HuH-7.5 (cell line): Measurements from ENCODE around the gene PLEKHB2.
A peak's percentile ranks its signal among the peaks of the same experiment; 100 is the strongest.
"Not testable (repeated sequence)": the region's sequence is repeated elsewhere in the genome, so short reads cannot be mapped to it uniquely, and the experiment has no call there.

Experiments used
- DNase-seq: peaks from one replicate; pipeline ENCODE4 v3.0.0; 2011; ENCODE audit warnings: low spot score

Gene PLEKHB2

GRCh38 chr2:131093696-131094462, 11.3 kb upstream of the PLEKHB2 start:
- no peak for DNase-seq

GRCh38 chr2:131094463-131095281, 10.5 kb upstream of the PLEKHB2 start:
- DNase-seq = no peak

DNA sequence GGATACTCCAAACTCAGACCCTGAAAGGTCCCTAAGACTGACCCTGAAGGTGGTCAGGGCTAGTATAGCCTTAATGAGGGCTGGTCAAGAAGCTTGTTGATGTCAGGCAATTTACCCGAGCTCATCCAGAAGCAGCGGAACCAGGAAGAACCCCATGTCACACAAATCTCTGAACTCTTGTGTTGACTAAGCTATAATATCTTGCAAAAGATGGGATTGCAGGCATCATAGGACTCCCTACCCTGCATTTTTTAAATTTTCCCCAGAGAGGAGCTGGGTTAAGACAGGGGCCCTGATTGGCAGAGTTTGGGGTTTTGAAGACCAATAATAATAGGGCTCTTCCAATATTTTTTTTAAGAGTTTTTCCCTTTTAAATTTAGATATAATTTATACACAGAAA, 2.0 kb upstream of the PLEKHB2 start:
- no peak for DNase-seq

- DNase-seq = peak; percentile 43
These were observed 515 bp upstream of the PLEKHB2 start for GRCh38 chr2:131104487-131105155.

DNA sequence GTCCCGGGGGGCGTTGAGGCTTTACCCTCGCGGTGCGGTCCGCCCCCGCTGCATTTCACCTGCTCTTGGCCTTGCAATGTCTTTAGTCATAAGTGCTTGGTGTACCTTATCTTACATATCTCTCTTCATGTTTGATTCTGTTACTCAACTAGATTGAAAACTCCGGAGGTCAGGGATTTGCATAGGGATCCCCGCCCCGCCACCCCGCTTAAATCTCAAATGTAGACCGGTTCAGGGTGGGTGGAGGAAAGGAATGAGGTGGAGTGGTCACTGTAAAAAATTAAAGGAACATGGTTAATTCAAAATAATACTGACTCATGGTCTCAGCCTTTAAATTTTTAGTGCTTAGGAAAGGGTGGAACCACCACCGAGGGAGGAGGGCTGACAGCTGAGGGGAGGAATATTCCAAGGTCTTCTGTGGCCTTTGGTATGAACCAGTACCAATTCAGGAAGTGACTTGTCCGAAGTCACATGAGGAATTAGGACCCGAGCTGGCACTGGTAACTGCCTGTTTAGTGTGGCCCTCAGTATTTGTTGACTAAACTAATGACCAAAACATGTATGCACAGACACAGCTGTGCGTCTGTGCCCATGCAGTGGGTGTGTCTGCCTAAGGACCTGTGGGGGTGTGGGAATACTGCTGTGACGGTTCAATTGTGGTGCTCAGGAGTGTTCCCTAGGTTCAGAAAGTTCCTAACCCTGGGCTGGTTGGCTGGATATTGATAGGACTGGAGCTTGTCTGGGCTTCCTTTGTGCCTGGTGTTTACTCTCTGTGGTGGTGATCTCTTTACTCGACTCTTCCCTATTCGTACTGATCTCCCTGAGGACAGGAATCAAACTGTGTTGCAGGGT, 1.0 kb downstream of the PLEKHB2 start:
- peak; percentile 56 for DNase-seq

- DNase-seq = no peak
These were observed 7.4 kb downstream of the PLEKHB2 start for GRCh38 chr2:131112529-131112928.

- DNase-seq = no peak
These were observed 8.6 kb downstream of the PLEKHB2 start for GRCh38 chr2:131113566-131114227.

- DNase-seq = not testable (repeated sequence)
These were observed 9.8 kb downstream of the PLEKHB2 start for GRCh38 chr2:131114950-131115349.

GRCh38 chr2:131115752-131116151, 10.6 kb downstream of the PLEKHB2 start:
- no peak for DNase-seq

- DNase-seq = no peak
These were observed 15.7 kb downstream of the PLEKHB2 start for GRCh38 chr2:131120815-131121317.

- DNase-seq = no peak
These were observed 16.3 kb downstream of the PLEKHB2 start for GRCh38 chr2:131121464-131121863.

GRCh38 chr2:131122496-131122895, 17.4 kb downstream of the PLEKHB2 start:
- DNase-seq = no peak

DNA sequence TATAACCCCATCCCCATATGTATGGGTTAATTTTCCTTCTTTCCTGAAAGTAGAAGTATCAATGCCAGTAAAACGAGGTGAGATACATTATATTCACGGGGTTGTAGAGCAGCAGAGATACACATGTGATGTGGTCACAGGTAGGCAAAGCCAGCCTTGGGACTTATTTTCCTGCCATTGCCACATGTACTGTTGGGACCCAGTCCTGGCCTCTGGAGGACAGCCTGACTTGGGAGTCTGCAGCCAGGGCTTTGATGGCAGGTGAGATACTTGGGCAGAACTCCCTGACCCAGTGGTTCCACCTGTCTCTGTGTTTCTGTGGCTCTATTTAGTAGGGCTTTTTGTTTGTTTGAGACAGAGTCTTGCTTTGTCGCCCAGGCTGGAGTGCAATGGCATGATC, 18.1 kb downstream of the PLEKHB2 start:
- DNase-seq = no peak

GRCh38 chr2:131125195-131125757, 20.1 kb downstream of the PLEKHB2 start:
- no peak for DNase-seq

- DNase-seq = no peak
These were observed 21.3 kb downstream of the PLEKHB2 start for GRCh38 chr2:131126436-131126835.

- DNase-seq = no peak
These were observed 21.9 kb downstream of the PLEKHB2 start for GRCh38 chr2:131127076-131127475.

- DNase-seq = no peak
These were observed 22.8 kb downstream of the PLEKHB2 start for GRCh38 chr2:131127981-131128380.

DNA sequence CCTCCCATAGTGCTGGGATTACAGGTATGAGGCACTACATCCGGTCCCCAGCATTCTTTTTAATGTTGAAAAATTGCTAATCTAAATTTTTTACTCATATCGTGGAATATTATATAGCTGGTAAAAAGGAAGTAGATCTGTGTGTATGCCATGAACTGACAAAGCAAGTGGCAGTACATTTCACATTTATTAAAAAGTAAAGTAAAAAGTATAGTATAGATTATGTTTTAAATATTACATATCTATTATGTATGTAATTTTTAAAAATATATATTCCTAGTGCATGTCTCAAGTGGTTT, 25.1 kb downstream of the PLEKHB2 start:
- no peak for DNase-seq

- DNase-seq = no peak
These were observed 27.6 kb downstream of the PLEKHB2 start for GRCh38 chr2:131132729-131133128.

DNA sequence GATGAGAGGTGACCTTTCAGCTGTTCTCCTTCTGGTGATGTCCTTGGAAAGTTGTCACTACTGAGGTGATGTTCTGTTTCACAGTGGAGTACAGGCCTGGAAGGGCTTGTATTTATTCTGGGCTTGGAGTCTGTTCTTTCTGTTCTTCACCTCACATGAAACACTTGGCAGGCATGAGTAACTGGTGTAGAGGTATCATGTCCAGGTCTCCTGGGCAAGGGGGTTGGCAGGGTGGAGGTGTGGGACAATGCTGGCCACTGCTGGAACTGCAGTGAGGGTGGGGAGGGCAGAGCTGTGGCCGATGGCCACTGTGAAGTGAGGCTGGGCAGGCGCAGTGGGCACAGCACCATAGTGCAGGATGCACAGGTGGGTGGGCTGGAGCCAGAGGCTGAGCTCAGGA, 35.4 kb downstream of the PLEKHB2 start:
- DNase-seq = no peak

DNA sequence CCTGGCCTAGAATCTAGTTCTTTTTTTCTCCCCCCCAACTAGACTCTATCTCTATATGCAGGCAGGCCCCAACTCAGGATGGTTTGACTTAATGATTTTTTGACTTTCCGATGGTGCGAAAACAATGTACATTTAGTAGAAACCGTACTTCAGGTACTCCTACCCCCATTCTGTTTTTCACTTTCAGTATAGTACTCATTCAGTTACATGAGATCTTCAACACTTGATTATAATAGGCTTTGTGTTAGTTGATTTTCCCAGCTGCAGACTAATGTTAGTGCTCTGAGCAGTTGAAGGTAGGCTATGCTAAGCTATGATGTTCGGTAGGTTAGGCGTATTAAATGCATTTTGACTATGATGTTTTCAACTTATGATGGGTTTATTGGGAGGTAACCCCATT, 37.7 kb downstream of the PLEKHB2 start:
- no peak for DNase-seq
